Activated CD4-positive, alpha-beta T cell treated with anti-CD3 and anti-CD28 coated beads, Interleukin-2, amount 10 ng/mL, durations not matched to agents 24 days and 14 days (primary cell): Measurements from ENCODE around the gene RABGAP1. TPM values are rescaled to one million over a fixed set of nuclear protein-coding genes. Genes with fewer than 3 reads are reported as not detected.

Experiments
- DNase-seq: peaks from one replicate; pipeline ENCODE4 v3.0.0; 2022
- H3K27ac Mint-ChIP-seq: one replicate; pipeline ENCODE4 v1.8.0; 2022; ENCODE audit warnings: mild to moderate bottlenecking, mixed read lengths
- H3K27me3 Mint-ChIP-seq: one replicate; pipeline ENCODE4 v1.8.0; 2022; ENCODE audit warnings: mixed read lengths
- H3K36me3 Mint-ChIP-seq: one replicate; pipeline ENCODE4 v1.8.0; 2022; ENCODE audit warnings: low read depth, mild to moderate bottlenecking, mixed read lengths
- H3K4me1 Mint-ChIP-seq: one replicate; pipeline ENCODE4 v1.8.0; 2021; ENCODE audit warnings: mixed read lengths
- H3K4me3 Mint-ChIP-seq: one replicate; pipeline ENCODE4 v1.8.0; 2022; ENCODE audit warnings: mild to moderate bottlenecking, moderate library complexity, mixed read lengths
- H3K9me3 Mint-ChIP-seq: one replicate; pipeline ENCODE4 v1.8.0; 2021; ENCODE audit warnings: mixed read lengths
- intact Hi-C: fragments of 100-400 bp; cut with micrococcal nuclease; formaldehyde crosslinking; loops from one replicate; pipeline ENCODE4 v1.15.1; 2023
- total RNA-seq: library from RNA; stranded (reverse); gene quantifications from 2 replicates; pipeline ENCODE4 v1.2.3, GENCODE V29; 2022

Gene RABGAP1
- total RNA-seq, 1 donor from 2014 or later = 25.7 TPM

DNA sequence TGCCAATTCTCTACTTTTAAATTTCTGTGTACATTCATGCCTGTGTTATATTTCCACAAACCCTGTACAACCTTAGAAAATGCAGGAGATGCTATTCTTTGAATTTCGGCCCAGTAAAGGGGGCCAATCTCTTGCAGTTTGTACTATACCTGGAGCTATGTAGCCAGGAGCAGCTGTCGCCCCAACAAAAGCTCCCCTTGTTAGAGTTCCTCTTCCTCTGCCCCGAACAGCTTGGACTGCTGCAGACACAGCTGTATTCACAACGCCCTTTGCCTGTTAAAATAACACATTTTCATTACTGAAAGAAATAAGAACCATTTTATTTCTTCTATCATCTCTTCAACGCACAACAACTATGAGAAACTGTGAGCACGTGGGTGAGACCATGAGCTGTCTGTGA, 191.9 kb downstream of the RABGAP1 start:
- intact Hi-C loops = no loop called here
- Mint-ChIP-seq H3K9me3 (no peaks in the 10 kb centered on the region), H3K27me3 (no peaks in the 10 kb centered on the region), H3K4me1 (no peaks in the 10 kb centered on the region), H3K36me3 (peaks cover 6% of the 10 kb centered on the region), H3K27ac (no peak overlapping the region), H3K4me3 (no peak overlapping the region)
- no peak for DNase-seq

DNA sequence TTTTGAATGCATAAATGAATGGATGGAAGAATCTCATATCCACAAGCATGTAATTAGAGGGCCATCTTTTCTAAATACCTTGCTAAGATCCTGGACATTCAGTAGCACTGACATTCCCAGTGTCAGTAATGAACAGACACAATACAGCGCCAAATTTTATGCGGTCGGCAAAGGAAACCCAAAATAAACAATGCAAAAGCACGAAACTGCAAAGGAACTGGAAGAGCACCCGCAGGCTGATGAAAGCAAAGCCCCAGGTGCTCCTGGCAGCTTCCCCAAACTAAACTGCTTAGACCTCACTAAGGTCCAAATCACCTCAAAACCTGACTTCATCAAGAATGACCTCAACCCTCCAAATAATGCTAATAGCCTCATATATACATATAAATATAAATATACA, 194.6 kb downstream of the RABGAP1 start:
- Mint-ChIP-seq H3K9me3 (no peaks in the 10 kb centered on the region), H3K4me1 (peaks cover 2% of the 10 kb centered on the region), H3K36me3 (no peaks in the 10 kb centered on the region), H3K4me3 (no peak overlapping the region), H3K27me3 (no peaks in the 10 kb centered on the region), H3K27ac (no peak overlapping the region)
- DNase-seq = no peak
- intact Hi-C loops = no loop called here

DNA sequence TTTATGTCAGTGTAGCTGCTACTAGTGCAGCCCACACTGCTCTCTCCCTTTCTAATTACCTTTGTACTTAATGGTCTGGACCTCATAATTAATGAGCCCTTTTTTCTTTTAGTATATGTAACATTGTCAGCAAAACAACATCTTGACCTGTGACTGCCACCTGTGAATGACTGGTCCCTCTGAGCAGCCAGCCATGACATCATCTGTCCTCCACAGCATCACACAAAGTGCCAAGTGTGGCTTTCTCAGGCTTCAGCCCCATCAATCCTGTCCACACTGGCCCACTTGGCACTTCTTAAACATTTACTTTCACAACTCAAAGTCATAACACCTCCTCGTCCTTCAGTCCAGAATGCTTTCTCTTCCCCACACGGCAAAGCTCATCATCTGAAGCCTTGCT, 197.3 kb downstream of the RABGAP1 start:
- Mint-ChIP-seq H3K27me3 (no peaks in the 10 kb centered on the region), H3K9me3 (peaks cover 3% of the 10 kb centered on the region), H3K36me3 (peaks cover 2% of the 10 kb centered on the region), H3K4me3 (no peak overlapping the region), H3K4me1 (peaks cover 2% of the 10 kb centered on the region), H3K27ac (no peak overlapping the region)
- intact Hi-C loops = no loop called here
- DNase-seq = no peak

DNA sequence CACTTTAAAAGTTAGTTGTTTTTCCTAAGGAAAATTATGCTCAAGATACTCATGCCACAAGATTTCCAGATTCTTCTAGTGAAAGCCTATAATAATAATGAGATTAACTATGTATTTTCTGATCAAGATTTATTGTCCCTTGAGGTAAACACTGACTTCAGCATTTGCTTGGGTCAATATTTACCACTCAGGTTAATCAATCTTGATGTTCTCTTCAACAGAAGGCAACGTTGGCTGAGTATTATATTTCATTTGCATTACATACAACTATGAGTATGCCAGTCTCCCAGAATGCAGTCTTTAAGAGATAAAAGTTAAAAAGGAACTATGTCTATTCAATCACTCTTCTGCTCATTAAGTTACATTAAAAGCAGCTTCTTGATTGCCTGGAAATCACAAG, 208.2 kb downstream of the RABGAP1 start:
- peaks cover 2% of the 10 kb centered on the region for H3K36me3 Mint-ChIP-seq
- no peak overlapping the region for H3K4me3 Mint-ChIP-seq
- H3K4me1 Mint-ChIP-seq = no peaks in the 10 kb centered on the region
- no peak for DNase-seq
- H3K9me3 Mint-ChIP-seq = no peaks in the 10 kb centered on the region
- H3K27me3 Mint-ChIP-seq = no peaks in the 10 kb centered on the region
- no peak overlapping the region for H3K27ac Mint-ChIP-seq
- intact Hi-C loops = no loop called here

DNA sequence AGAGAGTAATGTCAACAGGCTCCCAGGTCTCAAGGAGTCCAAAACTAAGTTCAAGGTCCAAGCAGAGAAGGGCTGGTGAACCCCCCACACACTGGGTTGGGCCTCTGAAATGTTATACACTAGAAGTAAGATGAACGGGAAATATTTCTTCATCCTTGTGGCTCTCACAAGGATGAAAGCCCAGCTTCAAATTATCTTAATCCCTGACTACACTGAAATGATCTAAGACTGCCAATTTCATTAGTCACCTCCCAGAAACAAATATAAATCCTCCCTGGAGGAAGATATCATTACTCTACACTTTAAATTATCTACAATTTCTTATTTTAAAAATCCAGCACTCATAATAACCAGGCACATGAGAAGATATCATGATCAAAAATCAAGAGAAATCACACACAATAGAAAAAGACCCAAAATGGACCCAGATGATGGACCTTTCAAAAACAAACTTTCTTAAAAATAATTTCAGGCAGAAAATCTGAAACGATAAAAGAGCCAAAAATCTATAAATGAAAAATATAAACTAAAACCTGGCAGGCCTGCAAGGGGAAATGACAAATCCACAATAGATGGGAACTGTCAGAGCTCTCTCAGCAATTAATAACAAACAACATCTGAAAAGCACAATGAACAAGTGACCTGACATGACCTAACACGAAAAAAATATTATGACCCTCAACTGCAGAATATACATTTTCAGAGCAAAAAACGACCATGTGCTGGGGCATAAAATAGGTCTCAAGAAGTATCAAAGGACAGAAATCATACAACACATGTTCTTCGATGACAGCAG, 210.1 kb downstream of the RABGAP1 start:
- Mint-ChIP-seq H3K36me3 (peaks cover 2% of the 10 kb centered on the region), H3K27me3 (no peaks in the 10 kb centered on the region), H3K9me3 (no peaks in the 10 kb centered on the region), H3K27ac (no peak overlapping the region), H3K4me3 (no peak overlapping the region), H3K4me1 (no peaks in the 10 kb centered on the region)
- intact Hi-C loops = no loop called here
- DNase-seq = no peak

Other genes starting within 250 kb of the RABGAP1 start
- not detected in 2 replicates for gene OR1L4, start 217.0 kb upstream of the RABGAP1 start, total RNA-seq
- gene OR1L6, start 198.7 kb upstream of the RABGAP1 start, total RNA-seq = not detected in 2 replicates
- gene OR5C1, start 152.1 kb upstream of the RABGAP1 start, total RNA-seq = not detected in 2 replicates
- gene OR1K1, start 140.9 kb upstream of the RABGAP1 start, total RNA-seq = not detected in 2 replicates
- gene PDCL, start 112.4 kb upstream of the RABGAP1 start, total RNA-seq = 21.1 TPM in 2 replicates
- gene RC3H2, start 35.7 kb upstream of the RABGAP1 start, total RNA-seq = 39.7 and 40.2 TPM in 2 replicates
- gene ZBTB6, start 27.7 kb upstream of the RABGAP1 start, total RNA-seq = 10.7 and 11.6 TPM in 2 replicates
- gene ZBTB26, start 9.5 kb upstream of the RABGAP1 start, total RNA-seq = 8.4 and 8.9 TPM in 2 replicates
- 0.86 and 1.0 TPM in 2 replicates for gene GPR21, start 92.6 kb downstream of the RABGAP1 start, total RNA-seq